Measurements from ENCODE around the gene NLRC3.
"Not testable (repeated sequence)": the region's sequence is repeated elsewhere in the genome, so short reads cannot be mapped to it uniquely, and the experiment has no call there.

NLRC3 gene

GRCh38 chr16:3513892-3514583 is 63.2 kb downstream of the NLRC3 start:
- no peak for DNase-seq (ENCODE audit: low spot score)

GRCh38 chr16:3511286-3512180 is 65.7 kb downstream of the NLRC3 start:
- DNase-seq (ENCODE audit: low spot score): no peak

- no peak for DNase-seq (ENCODE audit: low spot score)
Observed at GRCh38 chr16:3510416-3510815, 66.8 kb downstream of the NLRC3 start.

GRCh38 chr16:3509470-3509928 is 67.7 kb downstream of the NLRC3 start:
- no peak for DNase-seq (ENCODE audit: low spot score)

- DNase-seq (ENCODE audit: low spot score): no peak
Observed at GRCh38 chr16:3508736-3509135, 68.5 kb downstream of the NLRC3 start.

GRCh38 chr16:3503523-3503922 is 73.7 kb downstream of the NLRC3 start:
- DNase-seq (ENCODE audit: low spot score): no peak

GRCh38 chr16:3501783-3502400 is 75.3 kb downstream of the NLRC3 start:
- DNase-seq (ENCODE audit: low spot score): no peak

GRCh38 chr16:3501412-3501761 is 75.8 kb downstream of the NLRC3 start:
- DNase-seq (ENCODE audit: low spot score): not testable (repeated sequence)

DNA sequence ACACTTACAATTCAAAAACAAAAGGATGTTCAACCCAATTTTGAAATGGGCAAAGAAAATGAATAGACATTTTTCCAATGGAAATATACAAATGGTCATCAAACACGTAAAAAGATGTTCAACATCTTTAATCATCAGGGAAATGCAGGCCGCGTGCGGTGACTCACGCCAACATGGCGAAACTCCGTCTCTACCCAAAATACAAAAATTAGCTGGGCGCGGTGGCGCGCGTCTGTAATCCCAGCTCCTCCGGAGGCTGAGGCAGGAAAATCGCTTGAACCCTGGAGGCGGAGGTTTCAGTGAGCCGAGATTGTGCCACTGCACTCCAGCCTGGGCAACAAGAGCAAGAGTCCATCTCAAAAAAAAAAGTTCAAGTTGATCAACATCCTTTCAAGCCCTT is 78.2 kb downstream of the NLRC3 start:
- DNase-seq (ENCODE audit: low spot score): no peak

- DNase-seq (ENCODE audit: low spot score): no peak
Observed at GRCh38 chr16:3497771-3498170, 79.4 kb downstream of the NLRC3 start.

DNA sequence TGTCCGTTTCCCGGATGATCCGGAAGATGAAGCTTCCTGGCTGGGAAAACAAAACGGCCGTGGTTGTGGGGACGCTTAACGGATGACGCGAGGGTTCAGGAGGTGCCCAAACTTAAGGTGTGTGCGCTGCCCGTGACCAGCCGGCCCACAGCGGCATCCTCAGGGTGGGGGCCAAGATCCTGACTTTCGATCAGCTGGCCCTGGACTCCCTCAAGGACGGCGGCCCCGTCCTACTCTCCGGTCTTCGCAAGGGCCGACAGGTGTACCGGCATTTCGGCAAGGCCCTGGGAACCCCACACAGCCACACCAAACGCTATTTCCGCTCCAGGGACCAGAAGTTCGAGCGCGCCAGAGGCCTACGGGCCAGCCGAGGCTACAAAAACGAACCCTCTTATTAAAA is 80.8 kb downstream of the NLRC3 start:
- no peak for DNase-seq (ENCODE audit: low spot score)

- no peak for DNase-seq (ENCODE audit: low spot score)
Observed at GRCh38 chr16:3495176-3495575, 82.0 kb downstream of the NLRC3 start, which contains the start of gene C16orf90. Gene C16orf90, minus strand, starts transcription at chr16:3495489. Its CDS starts 68 bp downstream, at chr16:3495421.

DNA sequence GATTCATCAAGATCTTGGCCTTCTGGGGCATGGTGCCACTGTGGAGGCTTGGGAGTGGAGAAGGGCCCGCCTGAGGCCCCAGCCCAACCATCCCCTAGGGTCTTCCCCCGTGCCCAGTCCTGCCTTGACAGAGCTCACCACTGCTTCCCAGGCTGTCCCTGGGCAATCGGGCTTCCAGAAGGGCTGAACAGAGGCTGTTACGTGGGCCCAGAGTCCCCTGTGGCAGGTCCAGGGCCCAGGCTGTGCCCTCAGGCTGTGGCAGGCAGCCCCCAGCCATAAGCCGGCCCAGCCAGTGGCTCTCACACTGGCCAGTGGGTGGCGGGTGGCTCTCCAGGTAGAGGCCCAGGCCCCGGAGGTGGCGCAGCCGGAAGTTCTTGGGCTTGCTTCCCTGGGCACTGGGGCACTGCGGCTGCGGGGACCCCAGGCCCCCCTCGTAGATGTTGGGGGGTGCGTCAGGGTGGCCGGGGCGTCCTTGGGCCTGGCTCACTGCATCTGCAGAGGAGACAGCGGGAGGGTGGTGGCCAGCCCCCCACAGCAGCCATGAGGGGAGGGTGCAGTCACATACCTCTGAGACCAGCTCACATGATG is 82.7 kb downstream of the NLRC3 start:
- DNase-seq (ENCODE audit: low spot score): no peak

GRCh38 chr16:3492356-3492755 is 84.8 kb downstream of the NLRC3 start:
- DNase-seq (ENCODE audit: low spot score): peak; percentile 7

GRCh38 chr16:3490911-3491629 is 86.1 kb downstream of the NLRC3 start:
- peak; percentile 4 for DNase-seq (ENCODE audit: low spot score)

Data from GM03348 (cell line).